ENCODE data around the gene STK40.

Gene STK40, protein sequence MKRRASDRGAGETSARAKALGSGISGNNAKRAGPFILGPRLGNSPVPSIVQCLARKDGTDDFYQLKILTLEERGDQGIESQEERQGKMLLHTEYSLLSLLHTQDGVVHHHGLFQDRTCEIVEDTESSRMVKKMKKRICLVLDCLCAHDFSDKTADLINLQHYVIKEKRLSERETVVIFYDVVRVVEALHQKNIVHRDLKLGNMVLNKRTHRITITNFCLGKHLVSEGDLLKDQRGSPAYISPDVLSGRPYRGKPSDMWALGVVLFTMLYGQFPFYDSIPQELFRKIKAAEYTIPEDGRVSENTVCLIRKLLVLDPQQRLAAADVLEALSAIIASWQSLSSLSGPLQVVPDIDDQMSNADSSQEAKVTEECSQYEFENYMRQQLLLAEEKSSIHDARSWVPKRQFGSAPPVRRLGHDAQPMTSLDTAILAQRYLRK
- 42.7 to 59.1 (median 44.9) reads per million in 3 donors for total RNA-seq

DNA sequence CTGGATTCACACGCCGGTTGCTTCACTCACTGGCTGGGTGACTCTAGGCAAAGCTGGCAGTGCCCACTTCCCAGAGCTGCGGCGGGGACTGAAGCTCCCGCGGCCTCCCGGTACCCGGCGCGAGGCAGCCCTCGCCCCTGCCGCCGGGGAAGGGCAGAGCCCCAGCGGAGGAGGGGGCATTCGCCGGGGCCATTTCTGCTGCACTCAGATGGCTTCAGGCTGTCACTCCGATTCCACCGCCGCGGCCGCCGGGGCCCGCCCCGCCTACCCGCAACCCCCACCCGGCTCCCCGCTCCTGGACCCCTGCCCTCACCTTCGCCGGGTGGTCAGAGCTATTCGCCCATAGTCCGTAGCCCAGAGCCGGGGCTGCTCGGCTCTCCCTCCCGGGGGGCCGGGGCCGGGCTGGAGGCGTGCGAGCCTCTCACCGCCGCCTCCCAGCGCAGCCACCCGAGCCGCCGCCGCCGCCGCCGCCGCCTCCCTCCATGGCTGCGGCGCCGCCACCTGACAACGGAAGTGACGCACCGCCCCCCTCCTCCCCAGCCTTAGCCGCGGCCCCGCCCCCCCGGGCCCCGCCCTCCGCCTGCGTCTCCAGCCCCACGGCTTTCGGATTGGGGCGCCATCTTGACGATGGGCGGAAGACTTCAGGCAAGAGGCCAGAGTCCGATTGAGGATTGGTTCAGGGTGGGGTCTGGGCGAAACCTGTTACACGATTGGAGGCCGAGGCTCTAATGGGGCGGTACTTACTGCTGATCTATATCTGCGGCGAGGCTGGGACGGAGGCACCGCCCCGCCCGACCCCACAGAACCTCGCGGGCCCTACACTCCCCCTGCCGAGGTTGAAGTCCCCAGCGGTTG lies at the start of gene STK40:
TSS of gene STK40 (minus strand) at position 515 of the 855 bp plus-strand sequence. CDS start 24,592 bp downstream, outside the sequence.
- DNase-seq: peak; percentile 98 to 99 (median 98)
- H3K36me3 ChIP-seq (ENCODE audit: control insufficient read depth, insufficient read depth, low read length): peaks cover 5% of the 10 kb centered on the region
- peak within 1 kb of the TSS; percentile 88 for H3K4me3 ChIP-seq (ENCODE audit: insufficient read depth, low read depth, low read length, poor library complexity, severe bottlenecking)
- H3K9me3 ChIP-seq (ENCODE audit: control insufficient read depth, low read length): no peaks in the 10 kb centered on the region
- H3K27me3 ChIP-seq (replicated peaks; ENCODE audit: control insufficient read depth, insufficient read depth, low read length, poor library complexity, severe bottlenecking): no peaks in the 10 kb centered on the region
- H3K4me1 ChIP-seq (ENCODE audit: control insufficient read depth, insufficient read depth, low read length, poor library complexity, severe bottlenecking): peaks cover 31% of the 10 kb centered on the region
- peak within 1 kb of the TSS; percentile 93 for H3K27ac ChIP-seq (ENCODE audit: insufficient read depth, low read length, poor library complexity, severe bottlenecking)

DNA sequence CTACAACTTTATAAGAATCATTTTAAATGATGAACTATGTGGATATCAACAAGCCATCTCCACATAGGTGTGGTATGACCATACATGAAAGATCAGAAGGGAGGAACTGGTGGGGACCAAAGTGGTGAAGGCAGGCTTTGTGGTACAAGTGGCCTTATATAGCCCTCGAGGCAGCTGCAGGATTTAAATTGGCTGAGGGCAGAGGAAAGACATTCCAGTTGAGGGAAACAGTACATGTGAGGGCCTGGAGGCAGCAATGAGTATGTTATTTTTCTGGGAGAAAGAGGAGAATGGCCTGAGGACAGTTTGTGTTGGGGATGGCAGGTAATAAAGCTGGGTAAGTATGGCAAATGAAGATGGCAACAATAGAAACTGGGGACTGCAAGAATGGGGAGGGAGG lies 47.4 kb upstream of the STK40 start:
- Histone ChIP-seq H3K36me3 (ENCODE audit: control insufficient read depth, insufficient read depth, low read length) (no peaks in the 10 kb centered on the region), H3K9me3 (ENCODE audit: control insufficient read depth, low read length) (no peaks in the 10 kb centered on the region), H3K27me3 (replicated peaks; ENCODE audit: control insufficient read depth, insufficient read depth, low read length, poor library complexity, severe bottlenecking) (no peaks in the 10 kb centered on the region), H3K4me1 (ENCODE audit: control insufficient read depth, insufficient read depth, low read length, poor library complexity, severe bottlenecking) (no peaks in the 10 kb centered on the region), H3K4me3 (ENCODE audit: insufficient read depth, low read depth, low read length, poor library complexity, severe bottlenecking) (no peak overlapping the region), H3K27ac (ENCODE audit: insufficient read depth, low read length, poor library complexity, severe bottlenecking) (no peak overlapping the region)
- DNase-seq: no peak

DNA sequence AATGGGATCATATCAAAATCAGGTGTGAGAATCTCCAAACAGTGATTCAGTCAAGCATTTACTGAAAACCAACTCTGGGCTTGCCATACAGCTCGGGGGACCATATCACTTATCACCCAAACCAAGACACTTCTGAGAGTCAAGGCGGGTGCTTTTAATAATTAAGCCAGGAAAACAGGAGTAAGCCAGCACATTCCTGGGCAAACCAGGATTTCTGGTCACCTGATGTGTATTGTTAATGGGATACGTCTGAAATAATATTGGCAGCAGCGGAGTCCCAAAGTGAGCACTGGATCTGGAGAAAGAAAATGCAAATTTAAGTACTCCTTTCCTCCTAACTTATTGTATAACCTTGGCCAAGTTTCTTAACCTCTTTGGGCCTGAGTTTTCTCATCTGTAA lies 46.9 kb upstream of the STK40 start:
- H3K4me3 ChIP-seq (ENCODE audit: insufficient read depth, low read depth, low read length, poor library complexity, severe bottlenecking): no peak overlapping the region
- no peaks in the 10 kb centered on the region for H3K36me3 ChIP-seq (ENCODE audit: control insufficient read depth, insufficient read depth, low read length)
- H3K9me3 ChIP-seq (ENCODE audit: control insufficient read depth, low read length): no peaks in the 10 kb centered on the region
- no peaks in the 10 kb centered on the region for H3K4me1 ChIP-seq (ENCODE audit: control insufficient read depth, insufficient read depth, low read length, poor library complexity, severe bottlenecking)
- no peak overlapping the region for H3K27ac ChIP-seq (ENCODE audit: insufficient read depth, low read length, poor library complexity, severe bottlenecking)
- H3K27me3 ChIP-seq (replicated peaks; ENCODE audit: control insufficient read depth, insufficient read depth, low read length, poor library complexity, severe bottlenecking): no peaks in the 10 kb centered on the region
- no peak for DNase-seq

DNA sequence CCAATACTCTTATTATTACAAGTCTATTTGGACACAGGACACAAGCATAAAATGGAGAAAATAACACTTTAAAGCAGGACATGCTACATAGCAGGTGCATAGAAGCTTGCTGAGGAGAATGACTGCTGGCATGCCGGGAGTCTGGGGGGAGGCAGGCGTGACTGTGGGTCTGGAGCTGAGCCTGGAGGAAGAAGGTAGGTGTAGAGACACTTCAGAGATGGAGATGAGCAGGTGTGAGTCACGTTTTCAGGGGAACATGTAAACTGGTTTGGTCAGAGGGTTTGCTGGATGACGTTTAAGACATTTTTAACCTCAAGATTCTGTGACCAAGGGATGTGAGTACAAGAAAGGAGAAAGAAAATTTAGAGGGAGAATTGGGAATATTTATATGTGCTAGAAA lies 40.1 kb upstream of the STK40 start:
- no peak overlapping the region for H3K4me3 ChIP-seq (ENCODE audit: insufficient read depth, low read depth, low read length, poor library complexity, severe bottlenecking)
- no peaks in the 10 kb centered on the region for H3K36me3 ChIP-seq (ENCODE audit: control insufficient read depth, insufficient read depth, low read length)
- no peak for DNase-seq
- H3K27ac ChIP-seq (ENCODE audit: insufficient read depth, low read length, poor library complexity, severe bottlenecking): no peak overlapping the region
- H3K27me3 ChIP-seq (replicated peaks; ENCODE audit: control insufficient read depth, insufficient read depth, low read length, poor library complexity, severe bottlenecking): no peaks in the 10 kb centered on the region
- no peaks in the 10 kb centered on the region for H3K9me3 ChIP-seq (ENCODE audit: control insufficient read depth, low read length)
- no peaks in the 10 kb centered on the region for H3K4me1 ChIP-seq (ENCODE audit: control insufficient read depth, insufficient read depth, low read length, poor library complexity, severe bottlenecking)

DNA sequence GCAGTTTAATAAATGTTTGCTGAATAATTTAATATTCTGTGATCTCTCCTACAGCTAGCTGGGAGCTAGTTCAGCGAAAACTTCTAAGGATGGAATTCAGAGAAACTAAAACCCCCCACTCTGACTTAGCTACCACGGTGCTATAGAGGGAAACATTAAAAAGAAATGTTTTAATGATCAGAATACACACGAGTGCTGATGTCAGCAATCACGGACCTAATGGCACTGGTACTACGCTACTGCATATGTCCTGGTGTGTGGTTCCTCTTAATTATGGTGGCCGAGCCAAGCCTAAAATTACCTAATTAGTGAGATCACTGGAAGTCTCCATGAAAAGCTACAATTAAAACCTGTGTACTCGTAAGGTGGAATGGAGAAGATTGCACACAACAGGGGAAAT lies 35.9 kb upstream of the STK40 start:
- no peaks in the 10 kb centered on the region for H3K27me3 ChIP-seq (replicated peaks; ENCODE audit: control insufficient read depth, insufficient read depth, low read length, poor library complexity, severe bottlenecking)

DNA sequence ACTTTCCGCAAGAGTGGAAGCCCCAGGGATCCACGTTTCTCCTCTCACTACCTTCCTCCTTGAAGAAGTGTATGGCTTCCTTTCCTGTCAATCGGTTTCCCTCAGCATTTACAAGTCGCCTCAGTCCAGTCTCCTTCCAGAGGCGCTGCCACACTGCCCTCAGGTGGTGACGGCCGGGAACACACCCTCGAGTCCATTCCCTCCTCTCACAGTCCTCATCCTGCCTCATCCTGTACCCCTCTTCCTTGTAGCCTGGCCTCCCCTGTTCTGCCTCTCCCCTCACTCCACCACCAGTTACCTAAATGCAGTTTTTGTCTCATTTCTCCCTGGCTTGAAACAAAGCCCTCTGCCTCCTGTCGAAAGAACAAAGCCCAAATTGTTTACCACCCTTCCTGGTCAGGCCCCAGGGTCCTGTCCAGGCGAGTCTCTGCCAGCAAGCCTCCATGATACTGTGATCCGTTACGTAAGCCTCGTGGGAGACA lies 35.2 kb upstream of the STK40 start:
- no peaks in the 10 kb centered on the region for H3K27me3 ChIP-seq (replicated peaks; ENCODE audit: control insufficient read depth, insufficient read depth, low read length, poor library complexity, severe bottlenecking)
- H3K4me1 ChIP-seq (ENCODE audit: control insufficient read depth, insufficient read depth, low read length, poor library complexity, severe bottlenecking): peaks cover 6% of the 10 kb centered on the region
- H3K27ac ChIP-seq (ENCODE audit: insufficient read depth, low read length, poor library complexity, severe bottlenecking): peak overlapping the region; percentile 34
- no peak overlapping the region for H3K4me3 ChIP-seq (ENCODE audit: insufficient read depth, low read depth, low read length, poor library complexity, severe bottlenecking)
- DNase-seq: peak; percentile 75 to 82 (median 76)
- H3K36me3 ChIP-seq (ENCODE audit: control insufficient read depth, insufficient read depth, low read length): no peaks in the 10 kb centered on the region
- H3K9me3 ChIP-seq (ENCODE audit: control insufficient read depth, low read length): no peaks in the 10 kb centered on the region

More for the DNA sequence above, 35.9 kb upstream of the STK40 start:
- Histone ChIP-seq H3K27ac (ENCODE audit: insufficient read depth, low read length, poor library complexity, severe bottlenecking) (no peak overlapping the region), H3K9me3 (ENCODE audit: control insufficient read depth, low read length) (no peaks in the 10 kb centered on the region), H3K4me1 (ENCODE audit: control insufficient read depth, insufficient read depth, low read length, poor library complexity, severe bottlenecking) (peaks cover 6% of the 10 kb centered on the region), H3K4me3 (ENCODE audit: insufficient read depth, low read depth, low read length, poor library complexity, severe bottlenecking) (no peak overlapping the region), H3K36me3 (ENCODE audit: control insufficient read depth, insufficient read depth, low read length) (no peaks in the 10 kb centered on the region)
- DNase-seq: no peak

DNA sequence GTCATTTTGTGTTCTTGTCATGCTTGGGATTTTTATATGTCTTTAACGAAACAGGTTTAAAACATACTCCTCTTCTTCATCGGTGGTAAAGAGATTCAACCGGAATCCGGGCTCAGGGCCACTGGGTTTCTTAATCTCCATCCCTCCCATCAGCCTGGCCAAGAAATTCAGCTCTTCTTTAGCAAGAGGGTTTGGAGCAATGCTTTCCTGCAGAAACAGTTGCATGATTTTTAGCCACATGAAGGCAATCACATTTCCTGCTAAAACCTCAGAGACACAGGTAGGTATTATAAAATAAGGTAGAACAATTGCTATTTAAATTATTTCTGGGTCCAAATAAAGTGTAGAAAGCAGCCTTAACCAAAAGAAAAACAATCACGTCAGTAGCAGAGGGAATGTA lies 34.7 kb upstream of the STK40 start:
- H3K4me3 ChIP-seq (ENCODE audit: insufficient read depth, low read depth, low read length, poor library complexity, severe bottlenecking): no peak overlapping the region
- no peak for DNase-seq
- peaks cover 6% of the 10 kb centered on the region for H3K4me1 ChIP-seq (ENCODE audit: control insufficient read depth, insufficient read depth, low read length, poor library complexity, severe bottlenecking)
- H3K27ac ChIP-seq (ENCODE audit: insufficient read depth, low read length, poor library complexity, severe bottlenecking): peak overlapping the region; percentile 34
- H3K27me3 ChIP-seq (replicated peaks; ENCODE audit: control insufficient read depth, insufficient read depth, low read length, poor library complexity, severe bottlenecking): no peaks in the 10 kb centered on the region
- H3K9me3 ChIP-seq (ENCODE audit: control insufficient read depth, low read length): no peaks in the 10 kb centered on the region
- no peaks in the 10 kb centered on the region for H3K36me3 ChIP-seq (ENCODE audit: control insufficient read depth, insufficient read depth, low read length)

DNA sequence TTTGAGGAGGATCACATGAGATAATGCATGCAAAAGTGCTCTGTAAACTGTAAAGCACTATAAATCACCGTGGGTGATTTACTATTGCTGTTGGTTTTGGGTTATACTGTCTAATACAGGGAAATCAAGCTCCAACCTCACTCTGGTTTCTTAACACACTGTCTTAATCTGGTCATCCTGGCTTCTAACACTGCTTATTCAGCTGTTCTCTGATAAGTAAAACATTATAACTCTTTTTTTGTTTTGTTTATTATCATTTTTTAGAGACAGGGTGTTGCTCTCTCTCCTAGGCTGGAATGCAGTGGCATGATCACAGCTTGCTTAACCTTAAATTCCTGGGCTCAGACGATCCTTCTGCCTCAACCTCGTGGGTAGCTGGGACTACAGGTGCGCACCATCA lies 33.8 kb upstream of the STK40 start:
- Histone ChIP-seq H3K27me3 (replicated peaks; ENCODE audit: control insufficient read depth, insufficient read depth, low read length, poor library complexity, severe bottlenecking) (no peaks in the 10 kb centered on the region), H3K9me3 (ENCODE audit: control insufficient read depth, low read length) (no peaks in the 10 kb centered on the region), H3K4me3 (ENCODE audit: insufficient read depth, low read depth, low read length, poor library complexity, severe bottlenecking) (no peak overlapping the region), H3K36me3 (ENCODE audit: control insufficient read depth, insufficient read depth, low read length) (no peaks in the 10 kb centered on the region), H3K27ac (ENCODE audit: insufficient read depth, low read length, poor library complexity, severe bottlenecking) (no peak overlapping the region), H3K4me1 (ENCODE audit: control insufficient read depth, insufficient read depth, low read length, poor library complexity, severe bottlenecking) (peaks cover 6% of the 10 kb centered on the region)
- no peak for DNase-seq

DNA sequence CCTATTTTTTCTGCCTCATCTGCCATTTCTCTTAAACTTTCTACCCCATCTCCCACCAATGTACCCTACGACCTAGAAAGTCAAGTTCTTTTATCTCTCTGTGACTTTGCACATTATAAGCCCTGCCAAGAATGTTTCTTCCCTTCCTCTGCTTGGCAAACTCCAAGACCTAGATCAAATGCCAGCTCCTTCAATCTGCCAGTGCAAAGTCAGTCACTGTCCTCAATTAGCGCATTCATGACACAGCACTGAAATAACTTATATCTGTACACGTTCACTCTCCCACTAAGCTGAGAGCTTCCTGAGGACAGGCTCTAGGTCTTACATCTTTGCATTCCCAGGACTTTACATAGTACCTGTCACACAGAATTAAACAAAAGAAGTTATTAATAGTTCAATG lies 33.4 kb upstream of the STK40 start:
- Histone ChIP-seq H3K4me1 (ENCODE audit: control insufficient read depth, insufficient read depth, low read length, poor library complexity, severe bottlenecking) (peaks cover 6% of the 10 kb centered on the region), H3K27ac (ENCODE audit: insufficient read depth, low read length, poor library complexity, severe bottlenecking) (no peak overlapping the region), H3K27me3 (replicated peaks; ENCODE audit: control insufficient read depth, insufficient read depth, low read length, poor library complexity, severe bottlenecking) (no peaks in the 10 kb centered on the region), H3K36me3 (ENCODE audit: control insufficient read depth, insufficient read depth, low read length) (no peaks in the 10 kb centered on the region), H3K9me3 (ENCODE audit: control insufficient read depth, low read length) (no peaks in the 10 kb centered on the region), H3K4me3 (ENCODE audit: insufficient read depth, low read depth, low read length, poor library complexity, severe bottlenecking) (no peak overlapping the region)
- DNase-seq: no peak

DNA sequence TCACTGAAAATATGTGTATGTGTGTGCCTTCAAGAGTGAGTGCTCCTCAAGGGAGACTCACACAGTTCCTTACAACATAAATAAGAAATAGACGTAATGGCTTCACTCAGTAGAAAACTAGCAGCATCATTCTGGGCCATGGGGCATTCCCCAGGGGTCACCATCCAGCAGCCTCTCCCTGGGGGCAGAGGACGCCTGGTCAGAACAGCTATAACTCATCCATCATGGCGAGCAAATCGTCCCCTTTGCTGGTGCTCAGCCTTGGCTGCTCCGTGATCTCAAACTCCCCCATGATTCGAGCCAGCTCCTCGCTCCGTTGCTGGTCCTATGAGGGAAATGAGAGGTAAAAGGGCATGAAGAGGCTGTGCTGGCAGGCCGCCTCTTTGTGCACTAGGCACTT lies 32.2 kb upstream of the STK40 start:
- Histone ChIP-seq H3K9me3 (ENCODE audit: control insufficient read depth, low read length) (no peaks in the 10 kb centered on the region), H3K27me3 (replicated peaks; ENCODE audit: control insufficient read depth, insufficient read depth, low read length, poor library complexity, severe bottlenecking) (no peaks in the 10 kb centered on the region), H3K27ac (ENCODE audit: insufficient read depth, low read length, poor library complexity, severe bottlenecking) (no peak overlapping the region), H3K4me1 (ENCODE audit: control insufficient read depth, insufficient read depth, low read length, poor library complexity, severe bottlenecking) (peaks cover 6% of the 10 kb centered on the region), H3K4me3 (ENCODE audit: insufficient read depth, low read depth, low read length, poor library complexity, severe bottlenecking) (no peak overlapping the region), H3K36me3 (ENCODE audit: control insufficient read depth, insufficient read depth, low read length) (no peaks in the 10 kb centered on the region)
- DNase-seq: no peak

Data from effector memory CD4-positive, alpha-beta T cell (primary cell).